HepG2 (cell line): ENCODE measurements around the gene CDK10. TPM values are rescaled to one million over a fixed set of nuclear protein-coding genes. Genes with fewer than 3 reads are reported as not detected.

Experiments
- BCL6 ChIP-seq: IDR thresholded peaks from 2 replicates; pipeline ENCODE4 v1.6.1; 2016; ENCODE audit warnings: missing genetic modification reagents, missing compliant biosample characterization
- FOXK2 ChIP-seq: fragments of 450-650 bp; IDR thresholded peaks from 2 replicates; pipeline ENCODE4 v1.6.1; 2016
- KLF13 ChIP-seq: sonication (generic); formaldehyde crosslinking; IDR thresholded peaks from 2 replicates; pipeline ENCODE4 v1.4.0; 2020; ENCODE audit warnings: mild to moderate bottlenecking, missing genetic modification reagents
- NFKB2 ChIP-seq: sonication (generic); formaldehyde crosslinking; IDR thresholded peaks from 2 replicates; pipeline ENCODE4 v1.4.0; 2020; ENCODE audit warnings: missing genetic modification reagents, borderline replicate concordance
- NR2F6 ChIP-seq, 2 experiments: IDR thresholded peaks; 2 replicates each; pipeline ENCODE4 v1.6.1; 2016; ENCODE audit warnings: antibody characterized with exemption in 1 of 2, mild to moderate bottlenecking in 1 of 2
- POLR2G ChIP-seq: fragments of 200-400 bp; formaldehyde crosslinking; IDR thresholded peaks from 2 replicates; pipeline ENCODE4 v1.6.1; 2018; ENCODE audit warnings: mild to moderate bottlenecking, low read depth, low read length, moderate library complexity
- PTBP1 ChIP-seq: fragments of 200-400 bp; formaldehyde crosslinking; IDR thresholded peaks from 2 replicates; pipeline ENCODE4 v1.6.1; 2018; ENCODE audit warnings: low read length, low read depth; ENCODE audit not compliant: poor library complexity, severe bottlenecking
- SNRNP70 ChIP-seq: fragments of 200-400 bp; formaldehyde crosslinking; IDR thresholded peaks from 2 replicates; pipeline ENCODE4 v1.6.1; 2017; ENCODE audit warnings: mild to moderate bottlenecking, low read depth, low read length, moderate library complexity
- SOX13 ChIP-seq, 3 experiments: fragments of 450-650 bp in 1 of 3; sonication (generic) in 1 of 3; formaldehyde crosslinking in 1 of 3; IDR thresholded peaks in 2 of 3; conservative IDR thresholded peaks in 1 of 3; 2 replicates each; pipeline versions ENCODE4 v1.5.0 to v1.6.1; 2016 to 2020; ENCODE audit warnings: antibody characterized with exemption in 1 of 3, mild to moderate bottlenecking in 1 of 3, missing compliant biosample characterization in 1 of 3, missing genetic modification reagents in 1 of 3, moderate library complexity in 1 of 3
- ZBTB7A ChIP-seq: sonication (generic); formaldehyde crosslinking; IDR thresholded peaks from 2 replicates; pipeline ENCODE4 v1.8.0; 2022; ENCODE audit warnings: mild to moderate bottlenecking, missing genetic modification reagents
- ZC3H4 ChIP-seq: sonication (generic); formaldehyde crosslinking; IDR thresholded peaks from 2 replicates; pipeline ENCODE4 v1.4.0; 2020; ENCODE audit warnings: missing genetic modification reagents, borderline replicate concordance
- ZFP36L1 ChIP-seq: sonication (generic); formaldehyde crosslinking; IDR thresholded peaks from 2 replicates; pipeline ENCODE4 v1.8.0; 2022; ENCODE audit warnings: mild to moderate bottlenecking, missing genetic modification reagents, moderate library complexity
- ZKSCAN1 ChIP-seq: fragments of 150-350 bp; IDR thresholded peaks from 2 replicates; pipeline ENCODE4 v1.6.1; 2014; ENCODE audit warnings: low read length
- polyA plus RNA-seq, 8 experiments: library from polyadenylated mRNA; depleted of rRNA in 3 of 8; stranded (reverse) in 7 of 8; unstranded in 1 of 8; fragments of >200 nt; fragmentation: Illumina TruSeq in 4 of 8; extraction: Trizol in 4 of 8; gene quantifications; 2 replicates each; pipeline versions ENCODE4 v1.2.1 to v1.2.3, GENCODE V29; 2011 to 2016; ENCODE audit warnings: low read depth in 4 of 8, missing spikeins in 1 of 8, mixed read lengths in 1 of 8; ENCODE audit not compliant: insufficient read depth in 1 of 8
- total RNA-seq, 5 experiments: library from RNA; depleted of rRNA; stranded (reverse); fragments of >200 nt; fragmentation: Illumina TruSeq; extraction: Trizol; gene quantifications; 2 replicates each; pipeline ENCODE4 v1.2.3, GENCODE V29; 2016; ENCODE audit warnings: low read depth in 1 of 5
- TF ChIP-seq, protein P1 (sequence below): sonication (generic); formaldehyde crosslinking; IDR thresholded peaks from 2 replicates; pipeline ENCODE4 v1.5.0; 2020; ENCODE audit warnings: mild to moderate bottlenecking, missing genetic modification reagents, borderline replicate concordance
- TF ChIP-seq, protein P2 (sequence below): conservative IDR thresholded peaks from 2 replicates; pipeline ENCODE4 v1.6.1; 2018; ENCODE audit warnings: missing genetic modification reagents
- TF ChIP-seq, protein P3 (sequence below): sonication (generic); formaldehyde crosslinking; IDR thresholded peaks from 2 replicates; pipeline ENCODE4 v1.4.0; 2020; ENCODE audit warnings: mild to moderate bottlenecking, missing genetic modification reagents
- TF ChIP-seq, protein P4 (sequence below): sonication (generic); formaldehyde crosslinking; IDR thresholded peaks from 2 replicates; pipeline ENCODE4 v1.8.1; 2023; ENCODE audit warnings: mild to moderate bottlenecking, missing genetic modification reagents
- TF ChIP-seq, protein P5 (sequence below): sonication (generic); formaldehyde crosslinking; IDR thresholded peaks from 2 replicates; pipeline ENCODE4 v1.4.0; 2020; ENCODE audit warnings: mild to moderate bottlenecking, missing genetic modification reagents

Gene CDK10
- total and polyA plus RNA-seq, 2 of the 13 experiments (the other 11 are each of a cell fraction or from before 2014, with no cell fraction given), result 2.5 to 3.9 TPM

DNA sequence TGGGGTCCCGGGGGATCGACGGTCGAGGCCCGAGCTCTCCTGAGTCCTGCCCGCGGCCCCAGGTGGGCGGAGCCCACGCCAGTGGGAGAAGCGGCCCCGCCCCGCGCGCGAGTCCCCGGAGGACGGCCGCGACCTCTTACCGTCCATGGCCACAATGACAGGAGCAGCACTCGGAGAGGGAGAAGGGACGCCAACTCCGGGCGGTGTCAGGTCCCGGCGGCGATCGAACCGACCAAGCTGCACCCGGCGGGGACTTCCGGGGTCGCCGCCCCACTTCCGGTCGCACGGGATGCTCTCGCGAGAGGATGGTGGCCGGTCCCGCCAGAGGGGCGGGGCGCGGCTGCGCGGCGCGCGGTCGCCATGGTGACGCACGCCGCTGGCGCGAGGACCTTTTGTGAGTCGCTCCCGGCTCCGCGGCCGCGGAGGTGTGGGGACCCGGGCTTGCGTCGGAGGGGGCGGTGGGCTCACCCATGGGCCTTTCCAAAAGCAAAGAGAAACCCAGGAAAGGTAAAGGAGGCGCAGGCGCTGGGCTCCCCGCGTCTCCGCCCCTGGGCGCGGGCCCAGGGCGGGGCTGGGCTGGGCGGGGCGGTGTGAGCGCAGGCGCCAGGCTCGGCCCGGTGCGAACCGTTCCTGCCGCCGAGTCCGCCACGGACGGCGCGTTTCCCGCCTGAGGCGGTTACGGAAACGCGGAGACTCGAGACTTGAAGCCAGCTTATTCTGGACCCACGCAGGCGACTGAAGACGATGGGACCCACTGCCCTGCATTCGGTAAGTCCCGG is 28.9 kb upstream of the CDK10 start, which contains the start of the genes CHMP1A and SPATA33 (continued):
- no peak for TF ChIP-seq ZC3H4 (CRISPR knock-in tag)
- TF ChIP-seq, protein P1, sequence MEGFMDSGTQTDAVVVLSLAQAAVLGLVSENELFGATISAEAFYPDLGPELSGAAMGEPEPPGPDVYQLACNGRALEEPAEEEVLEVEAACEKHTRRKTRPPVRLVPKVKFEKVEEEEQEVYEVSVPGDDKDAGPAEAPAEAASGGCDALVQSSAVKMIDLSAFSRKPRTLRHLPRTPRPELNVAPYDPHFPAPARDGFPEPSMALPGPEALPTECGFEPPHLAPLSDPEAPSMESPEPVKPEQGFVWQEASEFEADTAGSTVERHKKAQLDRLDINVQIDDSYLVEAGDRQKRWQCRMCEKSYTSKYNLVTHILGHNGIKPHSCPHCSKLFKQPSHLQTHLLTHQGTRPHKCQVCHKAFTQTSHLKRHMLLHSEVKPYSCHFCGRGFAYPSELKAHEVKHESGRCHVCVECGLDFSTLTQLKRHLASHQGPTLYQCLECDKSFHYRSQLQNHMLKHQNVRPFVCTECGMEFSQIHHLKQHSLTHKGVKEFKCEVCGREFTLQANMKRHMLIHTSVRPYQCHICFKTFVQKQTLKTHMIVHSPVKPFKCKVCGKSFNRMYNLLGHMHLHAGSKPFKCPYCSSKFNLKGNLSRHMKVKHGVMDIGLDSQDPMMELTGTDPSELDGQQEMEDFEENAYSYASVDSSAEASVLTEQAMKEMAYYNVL (CRISPR knock-in tag), result peak; percentile 53; the same call in 1 of the 2 replicates
- TF ChIP-seq, protein P2, sequence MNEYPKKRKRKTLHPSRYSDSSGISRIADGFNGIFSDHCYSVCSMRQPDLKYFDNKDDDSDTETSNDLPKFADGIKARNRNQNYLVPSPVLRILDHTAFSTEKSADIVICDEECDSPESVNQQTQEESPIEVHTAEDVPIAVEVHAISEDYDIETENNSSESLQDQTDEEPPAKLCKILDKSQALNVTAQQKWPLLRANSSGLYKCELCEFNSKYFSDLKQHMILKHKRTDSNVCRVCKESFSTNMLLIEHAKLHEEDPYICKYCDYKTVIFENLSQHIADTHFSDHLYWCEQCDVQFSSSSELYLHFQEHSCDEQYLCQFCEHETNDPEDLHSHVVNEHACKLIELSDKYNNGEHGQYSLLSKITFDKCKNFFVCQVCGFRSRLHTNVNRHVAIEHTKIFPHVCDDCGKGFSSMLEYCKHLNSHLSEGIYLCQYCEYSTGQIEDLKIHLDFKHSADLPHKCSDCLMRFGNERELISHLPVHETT (CRISPR knock-in tag), result peak; percentile 84
- TF ChIP-seq NR2F6 (IDR thresholded peaks at IDR 0.05), result no peak
- TF ChIP-seq NR2F6 (CRISPR knock-in tag; IDR thresholded peaks at IDR 0.05), result peak; percentile 80
- TF ChIP-seq POLR2G, result peak; percentile 87
- no peak for TF ChIP-seq SNRNP70
- TF ChIP-seq ZBTB7A (CRISPR knock-in tag), result peak; percentile 79; the same call in 1 of the 2 replicates
- peak; percentile 55; the same call in 1 of the 2 replicates for TF ChIP-seq ZFP36L1
- TF ChIP-seq, protein P3, sequence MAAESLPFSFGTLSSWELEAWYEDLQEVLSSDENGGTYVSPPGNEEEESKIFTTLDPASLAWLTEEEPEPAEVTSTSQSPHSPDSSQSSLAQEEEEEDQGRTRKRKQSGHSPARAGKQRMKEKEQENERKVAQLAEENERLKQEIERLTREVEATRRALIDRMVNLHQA (CRISPR knock-in tag), result 0 out of 2 replicates have a peak, but pooled peaks have one; percentile 45
- TF ChIP-seq, protein P4, sequence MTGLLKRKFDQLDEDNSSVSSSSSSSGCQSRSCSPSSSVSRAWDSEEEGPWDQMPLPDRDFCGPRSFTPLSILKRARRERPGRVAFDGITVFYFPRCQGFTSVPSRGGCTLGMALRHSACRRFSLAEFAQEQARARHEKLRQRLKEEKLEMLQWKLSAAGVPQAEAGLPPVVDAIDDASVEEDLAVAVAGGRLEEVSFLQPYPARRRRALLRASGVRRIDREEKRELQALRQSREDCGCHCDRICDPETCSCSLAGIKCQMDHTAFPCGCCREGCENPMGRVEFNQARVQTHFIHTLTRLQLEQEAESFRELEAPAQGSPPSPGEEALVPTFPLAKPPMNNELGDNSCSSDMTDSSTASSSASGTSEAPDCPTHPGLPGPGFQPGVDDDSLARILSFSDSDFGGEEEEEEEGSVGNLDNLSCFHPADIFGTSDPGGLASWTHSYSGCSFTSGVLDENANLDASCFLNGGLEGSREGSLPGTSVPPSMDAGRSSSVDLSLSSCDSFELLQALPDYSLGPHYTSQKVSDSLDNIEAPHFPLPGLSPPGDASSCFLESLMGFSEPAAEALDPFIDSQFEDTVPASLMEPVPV, result peak; percentile 59
- TF ChIP-seq ZKSCAN1, result no peak
- TF ChIP-seq PTBP1, result no peak
- TF ChIP-seq FOXK2, result no peak
- peak; percentile 69 for TF ChIP-seq NFKB2 (CRISPR knock-in tag)
- TF ChIP-seq KLF13 (CRISPR knock-in tag), result peak; percentile 77; the same call in 1 of the 2 replicates
- no peak for TF ChIP-seq SOX13 (IDR thresholded peaks at IDR 0.05)
- no peak; a peak in 2 of 4 replicates for TF ChIP-seq SOX13 (CRISPR knock-in tag; conservative IDR thresholded peaks at IDR 0.05 in 1 of 2, IDR thresholded peaks at IDR 0.05 in 1 of 2)
- TF ChIP-seq, protein P5, sequence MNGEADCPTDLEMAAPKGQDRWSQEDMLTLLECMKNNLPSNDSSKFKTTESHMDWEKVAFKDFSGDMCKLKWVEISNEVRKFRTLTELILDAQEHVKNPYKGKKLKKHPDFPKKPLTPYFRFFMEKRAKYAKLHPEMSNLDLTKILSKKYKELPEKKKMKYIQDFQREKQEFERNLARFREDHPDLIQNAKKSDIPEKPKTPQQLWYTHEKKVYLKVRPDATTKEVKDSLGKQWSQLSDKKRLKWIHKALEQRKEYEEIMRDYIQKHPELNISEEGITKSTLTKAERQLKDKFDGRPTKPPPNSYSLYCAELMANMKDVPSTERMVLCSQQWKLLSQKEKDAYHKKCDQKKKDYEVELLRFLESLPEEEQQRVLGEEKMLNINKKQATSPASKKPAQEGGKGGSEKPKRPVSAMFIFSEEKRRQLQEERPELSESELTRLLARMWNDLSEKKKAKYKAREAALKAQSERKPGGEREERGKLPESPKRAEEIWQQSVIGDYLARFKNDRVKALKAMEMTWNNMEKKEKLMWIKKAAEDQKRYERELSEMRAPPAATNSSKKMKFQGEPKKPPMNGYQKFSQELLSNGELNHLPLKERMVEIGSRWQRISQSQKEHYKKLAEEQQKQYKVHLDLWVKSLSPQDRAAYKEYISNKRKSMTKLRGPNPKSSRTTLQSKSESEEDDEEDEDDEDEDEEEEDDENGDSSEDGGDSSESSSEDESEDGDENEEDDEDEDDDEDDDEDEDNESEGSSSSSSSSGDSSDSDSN (CRISPR knock-in tag), result peak; percentile 46; the same call in 1 of the 2 replicates
- TF ChIP-seq BCL6 (CRISPR knock-in tag), result peak; percentile 52; the same call in 1 of the 2 replicates
